Mammary epithelial cell (primary cell): ENCODE results near the gene WDFY3.

Experiments used
- CTCF ChIP-seq, 2 donors: IDR thresholded peaks in 1 of 2; conservative IDR thresholded peaks in 1 of 2; 2 replicates each; pipeline ENCODE4 v1.5.1; 2011 to 2012; ENCODE audit warnings: inconsistent platforms in 2 of 2, low read length in 2 of 2, mild to moderate bottlenecking in 2 of 2, control low read depth in 1 of 2, low read depth in 1 of 2; ENCODE audit not compliant: insufficient read depth in 1 of 2; ENCODE audit errors: extremely low read depth in 1 of 2
- EZH2 ChIP-seq: IDR thresholded peaks from 2 replicates; pipeline ENCODE4 v1.6.1; 2012; ENCODE audit warnings: low read length, inconsistent platforms, borderline replicate concordance

- no peak for TF ChIP-seq CTCF (conservative IDR thresholded peaks at IDR 0.05 in 1 of 2, IDR thresholded peaks at IDR 0.05 in 1 of 2; ENCODE audit: extremely low read depth in 1 of 2, insufficient read depth in 1 of 2, low read depth in 1 of 2, low read length in 2 of 2)
- no peak for TF ChIP-seq EZH2
These were observed 114.4 kb downstream of the WDFY3 start for GRCh38 chr4:84852081-84852480.
